ENCODE measurements around the gene FARP2. TPM values are rescaled to one million over a fixed set of nuclear protein-coding genes. Genes with fewer than 3 reads are reported as not detected.

The FARP2 gene
- total and polyA plus RNA-seq, 2 of the 13 experiments (the other 11 are each of a cell fraction or from before 2014, with no cell fraction given): 28.0 to 45.4 TPM

DNA sequence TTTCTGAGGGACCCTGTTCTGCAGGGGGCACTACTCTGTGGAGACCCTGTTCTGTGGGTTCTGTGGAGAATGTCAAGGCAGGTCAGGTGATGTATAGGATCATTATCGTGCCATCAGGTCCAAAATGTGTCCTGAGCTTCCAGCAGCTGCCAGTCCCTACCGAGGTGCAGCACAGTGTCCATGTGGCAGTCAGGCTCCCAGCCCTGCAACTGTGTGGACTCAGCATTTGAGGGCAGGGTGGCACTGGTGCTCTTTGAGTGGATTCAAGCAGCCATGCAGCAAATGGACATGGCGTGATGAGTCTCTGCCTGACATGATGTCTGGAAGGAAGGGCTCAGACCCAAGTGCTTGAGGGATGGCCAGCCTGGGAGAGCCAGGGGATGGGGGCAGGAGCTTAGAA is 117.3 kb downstream of the FARP2 start (continued):
- TF ChIP-seq ZNF598 (CRISPR knock-in tag; IDR thresholded peaks at IDR 0.05; ENCODE audit: borderline replicate concordance): no peak

DNA sequence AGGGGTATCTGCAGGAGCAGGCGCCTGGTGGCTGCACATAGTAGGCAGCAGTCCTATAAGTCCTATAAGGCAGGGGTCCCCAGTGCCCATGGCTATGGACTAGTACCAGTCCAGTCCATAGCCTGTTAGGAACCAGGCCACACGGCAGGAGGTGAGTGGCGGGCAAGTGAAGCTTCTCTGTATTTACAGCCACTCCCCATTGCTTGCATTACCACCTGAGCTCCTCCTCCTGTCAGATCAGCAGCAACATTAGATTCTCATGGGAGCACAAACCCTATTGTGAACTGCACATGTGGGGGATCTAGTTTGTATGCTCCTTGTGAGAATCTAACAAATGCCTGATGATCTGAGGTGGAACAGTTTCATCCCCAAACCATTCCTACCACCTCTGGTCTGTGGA is 119.2 kb downstream of the FARP2 start:
- H3K9me3 ChIP-seq (ENCODE audit: low read length): no peaks in the 10 kb centered on the region
- ATAC-seq (no peak), FAIRE-seq (no peak), DNase-seq (ENCODE audit: low spot score) (no peak)
- POLR2A ChIA-PET: no interaction called here
- H3K27ac ChIP-seq (ENCODE audit: extremely low read length, insufficient read depth, low read length): no peak overlapping the region
- H3K79me2 ChIP-seq (ENCODE audit: insufficient read depth, low read length): no peaks in the 10 kb centered on the region
- H3K4me1 ChIP-seq (ENCODE audit: insufficient read depth, low read length): peaks cover 19% of the 10 kb centered on the region
- CTCF ChIA-PET (ENCODE audit: low intra/inter-chr PET ratio, low total read pairs): no interaction called here
- H4K20me1 ChIP-seq (ENCODE audit: insufficient read depth, low read length): no peaks in the 10 kb centered on the region
- in situ Hi-C loops (cut with HindIII; ENCODE audit: extremely low pct_ligation_motif_present, low pct_unique_long_range_greater_than_20kb): no loop called here
- TF ChIP-seq MEF2D (CRISPR knock-in tag; IDR thresholded peaks at IDR 0.05): no peak
- no peak for TF ChIP-seq ZNF3 (CRISPR knock-in tag; IDR thresholded peaks at IDR 0.05)
- no peak for TF ChIP-seq ZNF432 (CRISPR knock-in tag; IDR thresholded peaks at IDR 0.05; ENCODE audit: borderline replicate concordance)
- WGBS (ENCODE audit: low lambda C conversion rate): 91% methylated on average over 3 of the region's 3 CpGs
- BruUV-seq (replicated peaks): no TSS peak
- no peaks in the 10 kb centered on the region for H3K36me3 ChIP-seq (replicated peaks in 1 of 2; ENCODE audit: control insufficient read depth in 1 of 2, insufficient read depth in 2 of 2, low read length in 2 of 2)
- H3K27me3 ChIP-seq (ENCODE audit: control insufficient read depth in 1 of 2, insufficient read depth in 2 of 2, low read length in 2 of 2): no peaks in the 10 kb centered on the region
- intact Hi-C loops (cut with micrococcal nuclease; ENCODE audit: unreplicated experiment): no loop called here
- no peak overlapping the region for H2AFZ ChIP-seq (ENCODE audit: low read length)
- H3K4me2 ChIP-seq (ENCODE audit: low read depth, low read length): no peak overlapping the region
- no peak overlapping the region for H3K9ac ChIP-seq (ENCODE audit: insufficient read depth, low read depth, low read length)
- no peak overlapping the region for H3K4me3 ChIP-seq (replicated peaks in 1 of 3; ENCODE audit: insufficient read depth in 1 of 3, low read depth in 2 of 3, low read length in 3 of 3)

DNA sequence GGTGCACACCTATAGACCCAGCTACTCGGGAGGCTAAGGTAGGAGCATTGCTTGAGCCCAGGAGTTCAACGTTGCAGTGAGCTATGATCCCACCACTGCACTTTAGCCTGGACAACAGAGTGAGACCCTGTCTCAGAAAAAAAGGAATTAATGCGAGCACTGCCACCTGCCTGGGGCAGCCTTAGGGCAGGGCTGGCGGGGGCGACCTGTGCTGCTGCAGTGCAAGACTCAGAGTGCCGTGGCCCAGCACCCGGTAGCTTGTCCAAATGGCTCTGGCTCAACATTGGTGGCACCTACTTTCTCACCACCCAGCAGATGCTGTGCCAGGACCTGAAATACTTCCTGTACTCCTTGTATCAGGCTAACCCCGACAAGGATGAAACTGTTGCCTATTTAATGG is 122.1 kb downstream of the FARP2 start:
- BruUV-seq (replicated peaks): no TSS peak
- H3K4me3 ChIP-seq (replicated peaks in 1 of 3; ENCODE audit: insufficient read depth in 1 of 3, low read depth in 2 of 3, low read length in 3 of 3): no peak overlapping the region
- no peaks in the 10 kb centered on the region for H3K27me3 ChIP-seq (ENCODE audit: control insufficient read depth in 1 of 2, insufficient read depth in 2 of 2, low read length in 2 of 2)
- no peak for DNase-seq (ENCODE audit: low spot score)
- ChIA-PET CTCF (ENCODE audit: low intra/inter-chr PET ratio, low total read pairs) (no interaction called here), POLR2A (no interaction called here)
- peaks cover 29% of the 10 kb centered on the region for H3K4me1 ChIP-seq (ENCODE audit: insufficient read depth, low read length)
- no peak overlapping the region for H3K27ac ChIP-seq (ENCODE audit: extremely low read length, insufficient read depth, low read length)
- H3K9ac ChIP-seq (ENCODE audit: insufficient read depth, low read depth, low read length): no peak overlapping the region
- ATAC-seq: no peak
- no peaks in the 10 kb centered on the region for H4K20me1 ChIP-seq (ENCODE audit: insufficient read depth, low read length)
- FAIRE-seq: no peak
- H3K36me3 ChIP-seq (replicated peaks in 1 of 2; ENCODE audit: control insufficient read depth in 1 of 2, insufficient read depth in 2 of 2, low read length in 2 of 2): no peaks in the 10 kb centered on the region
- intact Hi-C loops (cut with micrococcal nuclease; ENCODE audit: unreplicated experiment): no loop called here
- 90% methylated on average over 8 of the region's 8 CpGs for WGBS (ENCODE audit: low lambda C conversion rate)
- H3K9me3 ChIP-seq (ENCODE audit: low read length): no peaks in the 10 kb centered on the region
- no peak for TF ChIP-seq ZFX (CRISPR knock-in tag; IDR thresholded peaks at IDR 0.05; ENCODE audit: low read depth)
- no peak for TF ChIP-seq ZNF781 (CRISPR knock-in tag; IDR thresholded peaks at IDR 0.05; ENCODE audit: borderline replicate concordance, not compliant biosample characterization)
- TF ChIP-seq, protein P1, sequence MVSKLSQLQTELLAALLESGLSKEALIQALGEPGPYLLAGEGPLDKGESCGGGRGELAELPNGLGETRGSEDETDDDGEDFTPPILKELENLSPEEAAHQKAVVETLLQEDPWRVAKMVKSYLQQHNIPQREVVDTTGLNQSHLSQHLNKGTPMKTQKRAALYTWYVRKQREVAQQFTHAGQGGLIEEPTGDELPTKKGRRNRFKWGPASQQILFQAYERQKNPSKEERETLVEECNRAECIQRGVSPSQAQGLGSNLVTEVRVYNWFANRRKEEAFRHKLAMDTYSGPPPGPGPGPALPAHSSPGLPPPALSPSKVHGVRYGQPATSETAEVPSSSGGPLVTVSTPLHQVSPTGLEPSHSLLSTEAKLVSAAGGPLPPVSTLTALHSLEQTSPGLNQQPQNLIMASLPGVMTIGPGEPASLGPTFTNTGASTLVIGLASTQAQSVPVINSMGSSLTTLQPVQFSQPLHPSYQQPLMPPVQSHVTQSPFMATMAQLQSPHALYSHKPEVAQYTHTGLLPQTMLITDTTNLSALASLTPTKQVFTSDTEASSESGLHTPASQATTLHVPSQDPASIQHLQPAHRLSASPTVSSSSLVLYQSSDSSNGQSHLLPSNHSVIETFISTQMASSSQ (IDR thresholded peaks at IDR 0.05; ENCODE audit: low read depth): no peak
- TF ChIP-seq, protein P1 (CRISPR knock-in tag; IDR thresholded peaks at IDR 0.05; ENCODE audit: borderline replicate concordance): no peak
- TF ChIP-seq, protein P2, sequence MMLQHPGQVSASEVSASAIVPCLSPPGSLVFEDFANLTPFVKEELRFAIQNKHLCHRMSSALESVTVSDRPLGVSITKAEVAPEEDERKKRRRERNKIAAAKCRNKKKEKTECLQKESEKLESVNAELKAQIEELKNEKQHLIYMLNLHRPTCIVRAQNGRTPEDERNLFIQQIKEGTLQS (CRISPR knock-in tag; IDR thresholded peaks at IDR 0.05): no peak
- no peak for TF ChIP-seq GPN1 (CRISPR knock-in tag; IDR thresholded peaks at IDR 0.05; ENCODE audit: borderline replicate concordance)
- no peaks in the 10 kb centered on the region for H3K79me2 ChIP-seq (ENCODE audit: insufficient read depth, low read length)
- in situ Hi-C loops (cut with HindIII; ENCODE audit: extremely low pct_ligation_motif_present, low pct_unique_long_range_greater_than_20kb): no loop called here
- H3K4me2 ChIP-seq (ENCODE audit: low read depth, low read length): no peak overlapping the region
- no peak overlapping the region for H2AFZ ChIP-seq (ENCODE audit: low read length)

All from HepG2 (cell line).